Right hindlimb (tissue), 1 donor: ENCODE data around the gene ABCC5.

Source experiments
- DNase-seq: peaks from one replicate; pipeline ENCODE4 v3.0.0-alpha.2; 2018

Gene ABCC5

DNA sequence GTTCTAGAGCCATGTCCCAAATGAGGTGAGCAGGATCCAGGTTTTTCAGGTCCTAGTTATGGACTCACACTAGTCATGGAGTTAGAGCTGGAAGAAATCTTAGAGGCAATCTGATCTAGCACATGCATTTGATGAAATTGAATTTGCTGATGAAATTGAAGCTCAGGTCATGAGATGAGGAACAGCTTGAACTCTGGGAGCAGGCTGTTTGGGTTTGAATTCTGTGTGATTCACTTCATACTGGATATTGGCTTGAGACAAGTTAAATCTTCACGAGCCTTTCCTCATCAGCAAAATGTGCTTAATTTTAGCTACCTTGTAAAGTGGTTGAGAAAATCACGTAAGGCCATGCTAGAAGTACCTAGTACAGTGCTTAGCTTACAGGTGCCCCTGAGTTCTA lies 99.5 kb downstream of the ABCC5 start:
- no peak for DNase-seq

DNA sequence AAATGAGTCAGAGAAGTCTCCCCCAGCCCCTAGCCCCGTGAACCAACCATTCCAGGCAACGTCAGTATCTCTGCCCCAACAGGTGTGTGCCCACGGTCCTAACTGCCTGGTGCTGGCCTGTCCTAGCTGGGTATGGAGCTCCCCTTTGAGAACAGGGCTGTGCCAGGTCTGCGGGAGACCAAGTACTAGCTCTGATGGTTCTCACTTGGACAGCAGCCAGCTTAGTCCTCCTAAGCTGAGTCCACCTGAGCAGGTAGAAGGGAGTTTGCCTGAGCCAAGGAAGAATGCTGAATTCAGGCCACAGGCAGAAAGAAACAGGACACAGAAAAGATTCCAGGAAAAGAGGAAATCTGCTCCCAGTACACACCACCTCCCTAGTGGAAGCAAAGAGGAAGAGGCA lies 99.9 kb downstream of the ABCC5 start:
- no peak for DNase-seq

DNA sequence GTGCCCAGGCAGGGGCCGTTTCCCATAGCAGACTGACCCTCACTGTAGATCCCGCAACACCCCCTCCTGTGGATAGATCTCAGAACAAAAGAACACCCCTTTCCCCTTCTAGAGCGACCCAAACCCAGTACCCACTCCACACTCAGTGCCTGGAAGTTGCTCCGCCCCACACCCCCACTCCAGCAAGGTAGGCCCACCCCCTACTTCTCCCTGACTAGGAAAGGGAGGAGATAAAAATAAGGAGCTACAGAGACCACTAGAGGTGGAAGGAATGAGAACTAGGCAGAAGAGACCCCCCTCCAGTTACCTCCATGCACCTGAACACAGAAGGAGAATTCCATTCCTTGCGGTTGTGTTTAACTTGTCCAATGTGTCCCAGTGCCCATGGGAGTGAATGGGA lies 102.8 kb downstream of the ABCC5 start:
- no peak for DNase-seq

DNA sequence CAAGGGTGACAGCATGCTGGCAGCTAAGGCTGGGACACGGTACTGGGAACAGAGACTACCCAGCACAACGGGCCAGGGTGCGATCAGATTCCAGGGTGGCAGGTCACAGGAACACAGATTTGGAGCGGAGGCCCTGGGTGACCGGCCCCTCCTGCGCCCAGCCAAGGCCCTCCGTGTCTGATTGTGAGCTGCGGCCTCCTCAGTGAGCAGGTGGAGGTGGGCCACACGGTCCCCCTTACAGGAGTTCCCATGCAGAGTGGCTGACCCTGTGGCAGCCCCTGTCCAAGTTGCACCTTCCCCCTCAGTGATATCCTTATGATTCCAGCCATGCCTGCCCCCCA lies 104.1 kb downstream of the ABCC5 start:
- DNase-seq: no peak

DNA sequence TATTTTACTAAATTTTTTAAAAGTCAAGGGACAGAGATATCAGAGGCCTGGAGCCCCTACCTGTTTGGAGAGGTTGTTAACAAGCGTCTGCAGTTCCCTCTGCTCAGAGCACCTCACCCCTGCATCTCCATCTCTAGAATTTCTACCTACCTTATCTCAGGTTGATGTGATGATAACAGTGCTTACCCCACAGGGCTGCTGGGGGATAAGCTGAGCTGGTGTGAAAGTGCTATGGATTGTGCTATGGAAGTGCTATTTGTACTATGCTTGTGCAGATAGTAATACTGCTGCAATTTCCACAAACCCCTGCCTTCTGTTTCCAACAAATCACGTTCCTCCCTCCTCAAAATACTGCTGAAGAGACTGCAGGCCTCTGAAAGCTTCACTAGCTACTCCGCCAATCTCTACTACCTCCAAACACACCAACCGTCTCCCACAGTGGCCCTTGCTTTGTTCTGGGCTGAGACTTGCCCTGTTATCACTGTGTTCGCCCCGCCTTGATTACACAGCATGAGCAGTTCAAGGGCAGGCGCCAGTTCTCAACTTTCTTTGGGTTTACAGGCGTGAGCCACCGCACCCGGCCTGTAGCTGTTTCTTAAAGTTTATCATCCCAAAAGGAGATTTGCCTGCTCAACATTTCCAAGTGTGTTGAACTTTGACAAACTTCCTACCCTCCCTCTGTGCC lies 104.6 kb downstream of the ABCC5 start:
- DNase-seq: no peak

DNA sequence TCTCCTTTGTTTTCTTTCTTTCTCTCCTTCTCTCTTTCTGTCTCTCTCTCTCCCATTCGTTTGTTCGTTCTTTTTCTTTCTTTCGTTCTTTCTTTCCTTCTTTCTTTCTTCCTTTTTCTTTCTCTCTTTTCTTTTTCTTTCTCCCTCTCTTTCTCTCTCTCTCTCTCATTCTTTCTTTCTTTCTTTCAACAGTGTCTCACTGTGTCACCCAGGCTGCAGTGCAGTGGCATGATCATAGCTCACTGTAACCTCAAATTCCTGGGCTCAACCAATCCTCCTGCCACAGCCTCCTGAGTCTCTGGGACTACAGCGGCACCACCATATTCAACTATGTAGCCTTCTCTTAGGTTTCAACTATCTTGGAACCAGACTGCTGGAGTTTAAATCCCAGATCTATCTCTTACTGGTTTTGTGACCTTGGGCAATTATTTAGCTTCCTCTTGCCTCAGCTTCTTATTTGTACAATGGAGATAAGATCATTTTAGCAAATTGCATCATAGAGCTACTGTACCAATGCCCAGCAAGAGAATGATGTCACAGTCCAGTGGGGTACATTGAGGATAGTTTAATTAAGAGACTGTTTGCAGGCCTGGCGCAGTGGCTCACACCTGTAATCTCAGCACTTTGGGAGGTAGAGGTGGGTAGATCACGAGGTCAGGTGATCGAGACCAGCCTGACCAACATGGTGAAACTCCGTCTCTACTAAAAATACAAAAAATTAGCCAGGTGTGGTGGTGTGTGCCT lies 105.7 kb downstream of the ABCC5 start:
- no peak for DNase-seq

DNA sequence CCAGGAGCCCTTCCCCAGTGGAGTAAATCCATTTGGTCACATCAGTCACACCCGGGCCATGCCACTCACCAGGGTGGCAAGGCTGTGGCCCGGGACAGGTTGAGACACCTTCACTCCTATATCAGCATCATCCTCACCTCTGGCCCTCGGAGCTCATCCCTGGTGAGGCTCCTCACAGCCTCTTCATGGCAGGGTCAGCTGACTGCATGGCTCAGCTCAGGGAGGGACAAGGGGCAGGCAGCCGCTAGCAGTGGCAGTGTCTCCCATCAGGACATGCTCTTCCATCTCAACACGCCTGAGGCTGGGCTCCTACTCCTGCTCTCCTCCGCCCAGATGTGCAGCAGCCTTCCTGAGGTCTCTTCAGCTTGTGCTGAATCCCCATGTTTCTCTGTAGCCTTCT lies 106.6 kb downstream of the ABCC5 start:
- no peak for DNase-seq

DNA sequence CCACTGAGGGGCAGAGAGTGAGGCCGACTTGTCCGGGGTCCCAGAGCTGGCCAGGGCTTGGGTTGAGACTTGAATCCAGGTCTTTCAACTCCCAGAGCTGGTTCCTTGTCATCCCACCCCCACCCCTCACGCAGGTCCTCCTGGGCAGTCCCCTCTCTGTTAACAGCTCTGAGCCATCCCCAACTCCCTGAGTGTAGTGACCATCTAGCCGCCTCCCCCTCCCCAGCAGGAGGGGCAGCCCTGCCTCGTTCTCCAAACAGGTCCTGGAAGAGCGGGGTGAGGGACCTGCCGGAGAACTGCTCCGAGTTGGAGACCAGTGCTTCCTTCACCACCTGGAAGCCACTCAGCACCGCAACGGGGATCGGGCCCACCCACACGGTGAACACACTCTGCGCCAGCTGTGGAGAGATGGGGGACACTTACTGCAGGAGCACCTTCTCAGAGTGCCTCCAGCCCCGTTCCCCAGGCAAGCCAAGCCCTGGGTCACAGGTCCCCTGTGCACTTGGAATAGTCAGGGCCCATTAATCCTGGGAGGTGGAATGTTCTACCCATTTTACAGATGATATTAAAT lies 108.6 kb downstream of the ABCC5 start:
- no peak for DNase-seq

DNA sequence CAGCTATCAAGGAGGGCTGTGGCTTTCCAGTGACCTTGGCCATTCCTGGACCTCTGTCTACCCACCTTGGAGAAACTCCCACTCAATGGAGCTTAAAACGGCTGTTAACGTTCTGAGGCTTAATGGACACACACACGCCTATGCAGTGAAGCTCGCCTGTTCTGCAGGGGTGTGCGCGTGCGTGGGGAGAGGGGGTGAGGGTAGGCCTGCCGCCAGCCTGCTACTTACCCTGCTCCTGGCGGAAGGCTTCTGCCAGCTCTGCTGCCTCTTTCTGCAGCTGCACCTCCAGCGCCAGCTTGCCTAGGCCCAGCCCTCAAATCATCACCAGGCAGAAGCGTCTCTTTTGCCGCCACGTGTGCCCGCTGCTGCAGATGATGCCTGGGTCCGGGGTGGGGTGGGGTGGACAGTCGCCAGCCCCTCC lies 109.8 kb downstream of the ABCC5 start:
- DNase-seq: no peak

DNA sequence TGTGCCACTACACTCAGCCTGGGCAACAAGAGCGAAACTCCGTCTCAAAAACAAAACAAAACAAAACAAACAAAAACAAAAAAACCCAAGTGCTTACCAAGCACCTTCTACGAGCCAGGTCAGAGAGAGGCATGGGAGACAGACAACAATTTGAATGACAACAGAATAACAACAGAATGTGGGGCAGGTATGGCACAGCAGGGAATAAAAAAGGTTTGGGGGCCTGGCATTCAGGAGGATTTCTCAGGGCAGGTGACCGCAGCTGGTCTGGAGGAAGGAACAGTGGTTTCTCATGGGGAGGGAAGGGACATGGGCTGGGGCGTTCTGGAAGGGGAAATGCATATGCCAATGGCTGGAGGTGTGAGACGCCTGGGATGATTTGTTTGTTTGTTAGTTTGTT lies 110.5 kb downstream of the ABCC5 start:
- no peak for DNase-seq

DNA sequence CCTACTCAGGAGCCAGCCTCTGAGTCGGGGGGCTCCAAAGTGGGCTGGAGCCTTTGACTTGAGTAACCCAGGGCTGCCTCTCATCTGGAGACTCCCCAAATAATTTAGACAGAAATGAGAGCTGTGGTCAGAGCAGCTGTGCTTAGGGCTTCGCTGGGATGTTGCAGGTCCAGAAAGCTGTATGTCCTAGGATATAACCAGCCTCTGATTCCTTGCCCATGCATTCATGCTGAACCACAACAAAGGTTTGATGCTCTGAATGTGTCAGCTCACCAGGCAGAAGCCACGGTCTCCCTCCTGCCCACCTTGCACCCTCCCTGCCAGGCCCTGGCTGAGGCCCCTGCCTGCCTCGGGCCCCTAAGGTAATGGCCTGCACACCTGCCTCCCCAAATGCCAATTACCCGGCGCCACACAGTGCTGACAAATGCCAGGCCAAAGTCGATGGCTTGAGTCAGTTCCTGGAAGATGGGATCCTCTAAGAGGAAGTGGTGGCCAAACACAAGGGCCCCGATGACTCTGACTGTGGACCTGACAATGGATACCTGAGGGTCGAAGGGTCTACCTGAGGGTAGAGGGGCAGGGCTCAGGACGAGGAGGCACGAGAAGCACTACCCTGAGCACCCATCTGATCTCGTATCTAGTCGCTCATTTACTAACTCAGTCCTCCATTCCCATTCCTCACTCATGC lies 111.3 kb downstream of the ABCC5 start:
- DNase-seq: no peak

DNA sequence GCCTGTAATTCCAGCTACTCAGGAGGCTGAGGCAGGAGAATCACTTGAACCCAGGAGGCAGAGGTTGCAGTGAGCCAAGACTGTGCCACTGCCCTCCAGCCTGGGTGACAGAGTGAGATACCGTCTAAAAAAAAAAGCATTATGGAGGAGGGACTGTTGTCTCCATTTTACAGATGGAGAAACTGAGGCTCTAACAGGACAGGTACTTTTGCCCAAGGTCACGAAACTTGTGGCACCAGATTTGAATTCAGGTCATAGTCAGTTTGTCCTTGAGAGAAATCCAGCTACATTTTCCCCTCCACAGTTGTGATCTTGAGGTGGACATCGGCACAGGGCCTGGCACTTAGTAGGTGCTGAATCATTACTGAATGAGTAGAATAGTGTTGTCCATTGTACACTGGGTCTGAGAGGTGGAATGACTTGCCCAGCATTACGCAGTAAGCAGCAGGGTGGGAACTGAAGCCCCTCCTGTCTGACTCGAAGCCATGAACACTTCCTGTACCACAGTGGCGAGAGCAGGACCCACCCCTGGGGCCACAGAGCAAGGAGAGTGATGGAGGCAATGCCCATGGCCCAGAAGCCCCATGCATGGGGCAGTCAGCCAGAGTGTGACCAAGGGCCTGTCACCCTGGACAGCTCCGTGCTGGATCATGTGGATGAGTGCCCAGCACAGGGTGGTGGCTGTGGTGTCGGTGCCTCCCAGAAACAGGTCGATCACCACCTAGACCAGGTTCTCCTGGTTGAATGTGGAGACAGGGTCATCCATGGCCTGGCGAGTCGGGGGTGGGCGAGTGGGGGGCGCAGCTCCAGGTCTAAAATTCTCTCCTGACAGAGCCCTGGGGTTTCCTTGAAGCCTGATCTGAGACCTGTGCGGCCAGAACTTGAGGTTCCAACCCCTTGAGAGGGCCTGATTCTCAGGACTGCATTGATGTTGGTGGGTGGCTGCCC lies 112.6 kb downstream of the ABCC5 start:
- no peak for DNase-seq

DNA sequence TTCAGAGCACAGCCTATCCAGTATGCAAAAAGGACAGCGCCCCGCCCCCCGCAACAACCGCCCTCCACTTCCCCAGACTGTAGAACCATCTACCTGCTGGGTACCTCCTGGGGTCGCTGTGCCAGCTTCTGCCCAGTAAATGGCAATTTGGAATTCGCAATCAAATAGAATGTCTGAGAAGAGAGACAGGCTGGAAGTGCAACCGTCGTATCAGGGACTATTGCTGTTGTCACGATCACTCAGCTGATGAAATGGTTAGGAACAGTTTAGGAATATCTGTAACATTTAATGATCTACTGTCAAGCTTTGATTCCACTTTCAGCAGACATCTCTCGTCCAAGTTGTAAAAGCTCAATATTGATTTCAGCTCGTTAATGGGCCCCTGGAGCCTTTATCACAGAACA lies 119.7 kb downstream of the ABCC5 start:
- no peak for DNase-seq

DNA sequence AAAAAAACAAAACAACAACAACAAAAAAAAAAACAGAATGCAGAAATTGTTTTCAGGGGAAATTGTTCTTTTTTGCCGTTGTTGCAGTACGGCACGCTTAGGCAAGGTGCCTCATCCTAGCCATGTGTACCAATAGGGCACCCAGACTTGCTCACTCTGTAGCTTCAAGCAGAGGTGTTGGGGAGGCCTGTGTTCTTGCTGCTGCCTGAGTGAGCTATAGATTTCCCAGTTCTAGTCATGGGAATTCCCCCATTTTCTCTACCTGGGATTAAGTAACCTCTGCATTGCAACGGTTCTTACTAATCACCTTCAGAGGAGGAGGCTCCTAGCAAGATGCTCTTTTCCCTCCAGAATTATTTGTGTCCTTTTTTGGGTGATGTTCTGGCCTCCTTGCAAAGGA lies 120.1 kb downstream of the ABCC5 start:
- no peak for DNase-seq

DNA sequence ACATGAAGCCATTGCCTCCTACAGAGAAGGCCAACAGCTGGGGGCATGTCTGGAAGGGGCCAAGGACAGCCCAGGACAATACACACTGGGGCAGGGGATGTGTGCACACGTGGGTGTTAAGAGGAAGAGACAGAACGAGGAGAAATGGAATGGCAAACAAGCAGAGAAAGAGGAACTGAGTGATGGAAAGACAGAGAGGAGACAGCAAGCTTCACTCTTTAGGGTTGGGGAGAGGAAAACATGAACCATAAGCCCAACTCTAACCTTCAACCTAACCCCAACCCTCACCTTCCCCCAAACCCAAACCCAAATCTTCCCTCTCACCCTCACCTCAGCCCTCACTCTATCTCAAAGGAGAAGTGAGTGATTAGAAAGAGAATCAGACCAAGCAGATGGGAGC lies 121.1 kb downstream of the ABCC5 start:
- DNase-seq: no peak

DNA sequence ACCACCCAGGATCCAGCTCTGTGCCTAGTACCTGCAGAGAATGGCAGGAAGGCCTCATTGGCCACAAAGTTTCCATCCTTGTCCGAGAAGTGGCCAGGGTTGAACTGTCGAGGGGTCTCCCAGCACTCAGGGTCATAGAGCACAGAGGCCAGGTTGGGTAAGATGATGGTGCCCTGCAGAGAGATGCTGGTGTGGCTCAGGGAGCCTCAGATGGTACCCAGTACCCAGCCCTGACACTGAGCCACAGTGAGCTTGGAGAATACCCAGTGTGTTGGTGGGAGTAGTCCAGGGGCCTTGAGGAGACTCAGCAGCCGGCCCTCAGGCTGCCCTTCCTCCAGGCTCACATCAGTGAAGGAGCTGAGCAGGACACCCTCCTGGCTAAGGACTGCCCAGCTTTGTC lies 121.5 kb downstream of the ABCC5 start:
- no peak for DNase-seq

DNA sequence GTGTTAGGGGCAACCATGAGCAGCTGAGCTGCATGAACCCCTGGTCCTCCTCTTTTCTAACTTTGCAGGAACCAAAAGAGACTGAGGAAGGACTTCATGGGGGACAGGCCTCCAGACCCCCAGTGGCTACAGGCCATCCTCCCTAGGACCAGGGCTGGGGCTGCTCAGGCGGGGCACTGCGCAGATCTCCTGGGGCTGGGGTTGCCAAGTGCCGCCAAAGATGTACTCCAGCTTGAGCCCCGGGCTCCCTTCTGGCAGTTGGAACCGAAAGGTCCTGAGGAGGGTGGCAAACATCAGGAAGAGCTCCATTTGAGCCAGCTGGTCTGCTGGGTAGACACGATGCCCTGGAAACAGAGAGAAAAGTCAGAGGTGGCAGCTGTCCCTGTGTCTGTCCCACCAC lies 121.9 kb downstream of the ABCC5 start:
- DNase-seq: no peak

DNA sequence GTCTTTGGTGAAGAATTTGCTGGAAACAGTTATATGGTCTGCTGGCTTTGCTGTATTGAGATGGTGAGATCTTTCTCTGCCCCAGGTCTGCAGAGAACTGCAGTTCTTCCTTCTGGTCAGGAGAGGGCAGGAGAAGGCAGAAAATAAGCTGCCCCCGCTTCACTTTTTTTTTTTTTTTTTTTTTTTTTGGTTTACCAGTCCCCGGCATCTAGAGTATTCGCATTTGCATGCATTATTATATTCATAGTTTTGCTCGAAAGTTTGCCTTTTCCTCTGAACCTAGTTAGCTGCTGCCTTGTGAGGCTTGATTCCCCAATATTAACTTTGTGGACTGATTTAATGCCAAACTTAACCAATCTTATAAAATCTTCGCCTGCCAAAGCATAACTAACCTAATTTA lies 122.4 kb downstream of the ABCC5 start:
- DNase-seq: no peak

DNA sequence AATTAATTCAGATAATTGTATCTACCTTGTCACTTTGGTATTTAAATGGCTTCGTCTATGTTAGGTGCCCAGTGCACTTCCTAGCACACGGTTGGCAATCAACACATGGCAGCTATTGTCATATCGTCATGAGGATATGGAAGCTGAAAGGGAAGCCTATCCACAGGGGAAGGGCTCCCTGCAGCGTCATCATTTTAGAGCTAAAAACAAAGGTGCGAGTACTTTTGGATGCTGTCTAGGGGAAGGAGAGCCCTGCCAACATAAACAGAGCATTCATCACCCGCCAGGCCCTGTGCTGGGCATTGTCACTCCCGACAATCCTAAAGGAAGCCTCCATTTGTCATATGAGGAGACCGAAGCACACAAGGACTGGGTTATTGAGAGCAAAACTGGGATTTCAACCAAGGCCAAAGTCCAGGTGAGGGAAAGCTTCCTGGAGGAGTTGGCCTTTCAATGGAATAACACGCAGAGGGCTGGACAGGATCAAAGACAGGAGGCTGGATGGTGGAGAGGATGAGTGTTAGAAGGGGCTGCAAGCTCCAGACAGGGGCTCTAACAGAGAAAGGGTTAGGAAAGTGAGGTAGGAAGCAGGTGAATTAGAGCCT lies 125.0 kb downstream of the ABCC5 start:
- no peak for DNase-seq

DNA sequence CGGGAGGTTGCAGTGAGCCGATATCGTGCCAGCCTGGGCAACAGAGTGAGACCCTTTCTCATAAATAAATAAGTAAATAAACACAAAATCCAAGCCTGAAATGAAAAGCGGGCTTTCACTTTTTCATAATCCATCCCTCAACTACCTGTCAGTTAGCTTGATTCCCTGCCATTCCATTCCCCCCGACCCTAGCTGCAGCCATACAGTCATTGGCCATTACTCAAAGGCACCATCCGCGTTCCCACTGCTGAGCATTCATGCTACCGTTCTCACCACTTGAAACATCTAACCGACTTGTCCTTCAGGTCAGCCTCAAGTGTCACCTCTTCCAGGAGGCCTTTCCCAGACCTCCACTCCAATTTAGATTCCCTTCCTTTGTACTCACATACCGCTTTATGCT lies 131.9 kb downstream of the ABCC5 start:
- no peak for DNase-seq

DNA sequence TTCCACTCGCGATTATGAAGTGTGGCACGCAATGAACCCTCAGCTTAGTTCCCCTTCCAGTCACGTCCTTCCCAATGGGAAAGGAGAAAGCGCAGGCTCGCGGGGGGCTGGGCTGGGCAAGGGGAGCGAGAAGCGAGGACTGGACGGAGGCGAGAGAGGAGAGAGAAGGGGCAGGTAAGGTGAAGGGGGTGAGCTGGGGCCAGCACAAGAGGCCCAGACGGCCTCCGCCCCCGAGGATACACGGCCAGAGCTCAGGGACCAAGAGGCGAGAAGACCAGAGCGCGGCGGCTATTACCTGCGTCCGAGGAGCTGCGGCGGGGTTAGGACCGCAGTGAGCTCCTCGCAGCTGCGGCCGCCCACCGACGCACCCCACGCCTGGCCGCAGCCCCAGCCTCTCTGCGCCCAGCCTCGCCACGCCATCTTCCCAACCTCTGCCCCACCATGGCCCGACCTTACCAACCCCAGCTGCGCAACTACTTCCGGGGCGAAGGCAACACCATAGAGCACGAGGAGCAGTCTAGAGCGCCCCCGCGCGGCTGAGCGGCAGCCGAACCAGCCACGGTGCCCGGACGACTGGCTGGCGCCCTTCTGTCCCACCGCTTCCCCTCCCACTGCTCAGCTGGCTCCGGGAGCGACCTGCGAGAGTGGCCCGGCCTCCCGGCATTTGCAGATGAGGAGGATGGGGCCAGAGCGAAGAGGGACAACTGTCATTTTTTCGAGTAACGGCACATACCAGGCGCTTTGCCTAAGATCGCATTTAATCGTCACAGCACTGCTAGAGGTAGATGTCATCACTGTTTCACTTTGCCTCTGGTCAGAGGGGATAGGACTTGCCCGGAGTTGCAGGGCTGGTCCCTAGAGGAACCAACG lies 133.0 kb downstream of the ABCC5 start, which contains the start of gene PARL:
TSS of gene PARL (minus strand) at position 454 of the 870 bp plus-strand sequence. CDS start at position 420, 34 bp downstream.
- DNase-seq: peak; percentile 96
